Smooth muscle cell (in vitro differentiated cells): ENCODE measurements around the gene SEC61B. TPM values are rescaled to one million over a fixed set of nuclear protein-coding genes. Genes with fewer than 3 reads are reported as not detected.

Source experiments
- DNase-seq: peaks from one replicate; lab custom pipeline; 2025; ENCODE audit not compliant: unreplicated experiment; lab: John Stamatoyannopoulos, UW
- H2AFZ ChIP-seq: fragments of 200-600 bp; sonication (generic); 2 replicates; pipeline ENCODE4 v1.6.0; 2016; ENCODE audit warnings: antibody characterized with exemption, low read depth, mild to moderate bottlenecking
- H3F3A ChIP-seq: fragments of 200-600 bp; sonication (generic); 2 replicates; pipeline ENCODE4 v1.6.0; 2017; ENCODE audit warnings: antibody characterized with exemption, low read depth
- H3K27ac ChIP-seq: fragments of 200-600 bp; sonication (generic); 2 replicates; pipeline ENCODE4 v1.5.1; 2016; ENCODE audit warnings: low read depth, mild to moderate bottlenecking
- H3K27me3 ChIP-seq: fragments of 200-600 bp; sonication (generic); 2 replicates; pipeline ENCODE4 v1.6.1; 2016; ENCODE audit warnings: low read depth, mild to moderate bottlenecking
- H3K36me3 ChIP-seq: fragments of 200-600 bp; sonication (generic); 2 replicates; pipeline ENCODE4 v1.5.1; 2016; ENCODE audit warnings: low read depth
- H3K4me1 ChIP-seq: fragments of 200-600 bp; sonication (generic); 2 replicates; pipeline ENCODE4 v1.5.1; 2016; ENCODE audit warnings: low read depth
- H3K4me2 ChIP-seq: fragments of 200-600 bp; sonication (generic); 2 replicates; pipeline ENCODE4 v1.6.0; 2016; ENCODE audit warnings: mild to moderate bottlenecking
- H3K4me3 ChIP-seq: fragments of 200-600 bp; sonication (generic); 2 replicates; pipeline ENCODE4 v1.5.1; 2016; ENCODE audit warnings: mild to moderate bottlenecking
- H3K79me2 ChIP-seq: fragments of 200-600 bp; sonication (generic); 2 replicates; pipeline ENCODE4 v1.6.0; 2016; ENCODE audit warnings: low read depth, mild to moderate bottlenecking
- H3K9ac ChIP-seq: fragments of 200-600 bp; sonication (generic); 2 replicates; pipeline ENCODE4 v1.6.0; 2016; ENCODE audit warnings: low read depth
- H3K9me3 ChIP-seq: fragments of 200-600 bp; sonication (generic); replicated peaks from 2 replicates; pipeline ENCODE4 v1.5.1; 2016; ENCODE audit warnings: low read depth
- H4K20me1 ChIP-seq: fragments of 200-600 bp; sonication (generic); 2 replicates; pipeline ENCODE4 v1.6.0; 2016; ENCODE audit warnings: low read depth
- WGBS: methylation state at CpG from one replicate; pipeline ENCODE4 v1.1.7; 2016; ENCODE audit warnings: low lambda C conversion rate; 5-methylcytosine and 5-hydroxymethylcytosine counted together
- polyA plus RNA-seq: library from polyadenylated mRNA; unstranded; fragments of >200 nt; fragmentation: Nextera tagmentation; extraction: Ambion mirVana; gene quantifications from 2 replicates; pipeline ENCODE4 v1.2.1, GENCODE V29; 2016
- total RNA-seq: library from RNA; depleted of rRNA; stranded (reverse); fragments of >200 nt; gene quantifications from 2 replicates; pipeline ENCODE4 v1.2.3, GENCODE V29; 2014
- TF ChIP-seq, protein P1 (sequence below): fragments of 200-600 bp; sonication (generic); IDR thresholded peaks from 2 replicates; pipeline ENCODE4 v1.5.1; 2017; ENCODE audit warnings: borderline replicate concordance, mild to moderate bottlenecking, antibody characterized with exemption; ENCODE audit not compliant: insufficient read depth, poor library complexity, severe bottlenecking

Gene SEC61B
- total and polyA plus RNA-seq, 2 experiments from 2014 or later, result 385 to 549 TPM

DNA sequence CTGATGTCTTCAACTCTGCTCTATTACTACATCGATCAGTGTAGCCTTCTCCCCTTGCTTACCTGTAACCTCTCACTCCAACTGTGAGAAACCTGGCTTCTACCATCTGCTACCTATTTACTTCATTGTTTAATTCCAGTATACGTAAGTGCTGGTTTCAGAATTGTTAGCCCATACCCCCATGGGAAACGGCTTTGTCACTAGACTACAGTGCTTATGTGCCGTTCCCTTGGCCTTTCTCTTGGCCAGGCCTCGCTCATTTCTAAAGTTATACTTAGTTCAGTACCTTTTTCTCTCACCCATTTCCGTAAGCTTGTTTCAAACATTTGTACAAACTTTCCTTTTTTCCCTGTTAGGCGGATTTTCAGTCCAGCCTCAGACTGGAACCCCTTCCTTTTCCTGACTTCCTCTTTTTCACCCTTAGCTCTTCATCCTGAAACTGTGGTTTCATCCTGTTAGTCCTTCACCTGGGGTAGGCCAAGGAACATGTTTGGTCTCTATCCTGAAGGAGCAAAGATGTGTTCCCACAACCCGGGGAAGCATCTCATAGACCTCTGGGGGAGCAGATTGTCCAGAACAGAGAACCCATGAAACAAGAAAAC lies 22.0 kb upstream of the SEC61B start:
- 93% methylated on average over 8 of the region's 8 CpGs for WGBS
- Histone ChIP-seq H3F3A (no peaks in the 10 kb centered on the region), H3K27me3 (no peaks in the 10 kb centered on the region), H3K4me1 (no peaks in the 10 kb centered on the region), H3K36me3 (no peaks in the 10 kb centered on the region), H3K9me3 (no peaks in the 10 kb centered on the region), H2AFZ (no peak overlapping the region), H3K27ac (no peak overlapping the region), H3K79me2 (no peaks in the 10 kb centered on the region), H3K4me2 (no peak overlapping the region), H4K20me1 (no peaks in the 10 kb centered on the region), H3K4me3 (no peak overlapping the region), H3K9ac (no peak overlapping the region)
- TF ChIP-seq, protein P1, sequence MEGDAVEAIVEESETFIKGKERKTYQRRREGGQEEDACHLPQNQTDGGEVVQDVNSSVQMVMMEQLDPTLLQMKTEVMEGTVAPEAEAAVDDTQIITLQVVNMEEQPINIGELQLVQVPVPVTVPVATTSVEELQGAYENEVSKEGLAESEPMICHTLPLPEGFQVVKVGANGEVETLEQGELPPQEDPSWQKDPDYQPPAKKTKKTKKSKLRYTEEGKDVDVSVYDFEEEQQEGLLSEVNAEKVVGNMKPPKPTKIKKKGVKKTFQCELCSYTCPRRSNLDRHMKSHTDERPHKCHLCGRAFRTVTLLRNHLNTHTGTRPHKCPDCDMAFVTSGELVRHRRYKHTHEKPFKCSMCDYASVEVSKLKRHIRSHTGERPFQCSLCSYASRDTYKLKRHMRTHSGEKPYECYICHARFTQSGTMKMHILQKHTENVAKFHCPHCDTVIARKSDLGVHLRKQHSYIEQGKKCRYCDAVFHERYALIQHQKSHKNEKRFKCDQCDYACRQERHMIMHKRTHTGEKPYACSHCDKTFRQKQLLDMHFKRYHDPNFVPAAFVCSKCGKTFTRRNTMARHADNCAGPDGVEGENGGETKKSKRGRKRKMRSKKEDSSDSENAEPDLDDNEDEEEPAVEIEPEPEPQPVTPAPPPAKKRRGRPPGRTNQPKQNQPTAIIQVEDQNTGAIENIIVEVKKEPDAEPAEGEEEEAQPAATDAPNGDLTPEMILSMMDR, result no peak
- no peak for DNase-seq

DNA sequence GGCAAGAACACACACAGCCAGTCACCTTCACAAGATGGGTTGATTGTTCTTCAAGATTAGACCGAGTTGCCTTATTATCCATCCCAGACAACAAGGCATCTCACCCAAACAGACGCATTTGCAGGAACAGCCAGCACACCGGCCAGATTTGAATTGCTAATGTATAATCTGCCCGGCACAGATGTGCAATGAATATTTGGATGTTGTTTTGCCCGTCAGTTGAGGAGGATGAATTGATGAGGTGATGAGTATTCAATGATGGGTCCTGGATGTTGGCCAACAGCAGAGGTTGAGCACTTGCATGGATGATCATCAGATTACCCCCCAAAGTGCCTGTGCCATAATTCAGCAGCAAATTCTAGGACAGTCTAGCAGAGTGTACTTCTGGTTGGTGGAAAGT lies 20.5 kb upstream of the SEC61B start:
- H3K4me1 ChIP-seq, result no peaks in the 10 kb centered on the region
- no peaks in the 10 kb centered on the region for H3K27me3 ChIP-seq
- no peak for DNase-seq
- H3K36me3 ChIP-seq, result no peaks in the 10 kb centered on the region
- no peak overlapping the region for H3K27ac ChIP-seq
- H3K4me3 ChIP-seq, result no peak overlapping the region
- 81% methylated on average over 5 of the region's 5 CpGs for WGBS
- H2AFZ ChIP-seq, result no peak overlapping the region
- no peak overlapping the region for H3K9ac ChIP-seq
- H4K20me1 ChIP-seq, result no peaks in the 10 kb centered on the region
- TF ChIP-seq, protein P1, result no peak
- H3K4me2 ChIP-seq, result no peak overlapping the region
- no peaks in the 10 kb centered on the region for H3K9me3 ChIP-seq
- H3F3A ChIP-seq, result no peaks in the 10 kb centered on the region
- H3K79me2 ChIP-seq, result no peaks in the 10 kb centered on the region

DNA sequence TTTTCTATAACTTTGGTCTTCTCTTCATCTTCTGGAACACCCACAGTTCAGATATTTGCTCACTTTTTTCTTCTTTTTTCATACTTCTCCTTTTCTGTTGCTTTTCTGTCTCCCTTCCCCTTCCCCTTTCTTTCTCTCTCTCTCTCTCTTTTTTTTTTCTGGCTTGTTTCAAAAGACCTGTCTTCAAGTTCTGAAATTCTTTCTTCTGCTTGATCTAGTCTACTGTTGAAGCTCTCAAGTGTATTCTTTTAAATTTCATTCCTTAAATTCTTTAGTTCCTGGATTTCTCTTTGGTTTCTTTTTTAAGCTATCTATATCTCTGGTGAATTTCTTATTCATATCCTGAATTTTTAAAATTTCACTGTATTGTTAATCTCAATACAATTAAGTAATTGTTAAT lies 11.5 kb upstream of the SEC61B start:
- Histone ChIP-seq H3K27me3 (no peaks in the 10 kb centered on the region), H3K36me3 (no peaks in the 10 kb centered on the region), H3K27ac (no peak overlapping the region), H3K4me1 (no peaks in the 10 kb centered on the region), H3K9ac (no peak overlapping the region), H2AFZ (no peak overlapping the region), H3K79me2 (no peaks in the 10 kb centered on the region), H4K20me1 (peaks cover 15% of the 10 kb centered on the region), H3K4me2 (no peak overlapping the region), H3F3A (no peaks in the 10 kb centered on the region), H3K4me3 (no peak overlapping the region), H3K9me3 (peaks cover 8% of the 10 kb centered on the region)
- DNase-seq, result no peak
- TF ChIP-seq, protein P1, result no peak

DNA sequence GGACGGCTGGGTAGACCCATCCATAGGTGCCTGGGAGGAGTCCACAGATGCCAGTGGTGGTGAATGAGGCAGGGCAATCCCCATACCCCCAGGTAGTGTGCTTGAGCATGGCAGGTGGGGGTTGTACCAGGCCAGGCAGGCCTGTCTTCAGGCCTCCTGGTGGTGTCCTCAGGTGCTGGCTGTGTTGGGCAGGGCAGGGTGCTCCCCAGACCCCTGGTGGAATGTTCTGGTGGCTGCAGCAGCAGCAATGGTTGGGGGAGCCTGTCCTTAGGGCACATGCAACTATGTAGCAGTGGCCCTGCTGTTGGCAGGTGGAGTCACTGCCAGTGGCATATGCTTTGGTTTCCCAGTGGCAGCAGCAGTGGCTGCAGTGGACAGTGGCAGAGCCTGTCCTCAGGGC lies 10.3 kb upstream of the SEC61B start:
- H3K9me3 ChIP-seq, result peaks cover 8% of the 10 kb centered on the region
- H3K79me2 ChIP-seq, result peaks cover 11% of the 10 kb centered on the region
- 100% methylated on average over 1 of the region's 1 CpG for WGBS
- no peak overlapping the region for H3K4me2 ChIP-seq
- no peak for DNase-seq
- TF ChIP-seq, protein P1, result no peak
- H3K36me3 ChIP-seq, result no peaks in the 10 kb centered on the region
- H3K4me3 ChIP-seq, result no peak overlapping the region
- no peak overlapping the region for H3K9ac ChIP-seq
- H3K4me1 ChIP-seq, result no peaks in the 10 kb centered on the region
- H2AFZ ChIP-seq, result no peak overlapping the region
- H3F3A ChIP-seq, result no peaks in the 10 kb centered on the region
- no peaks in the 10 kb centered on the region for H3K27me3 ChIP-seq
- H4K20me1 ChIP-seq, result peaks cover 27% of the 10 kb centered on the region
- no peak overlapping the region for H3K27ac ChIP-seq
